Measurements from ENCODE around the gene TICRR. TPM values are rescaled to one million over a fixed set of nuclear protein-coding genes. Genes with fewer than 3 reads are reported as not detected.

The TICRR gene
- total and polyA plus RNA-seq, 4 donors, result under 0.01 to 7.3 (median 0.15) TPM

DNA sequence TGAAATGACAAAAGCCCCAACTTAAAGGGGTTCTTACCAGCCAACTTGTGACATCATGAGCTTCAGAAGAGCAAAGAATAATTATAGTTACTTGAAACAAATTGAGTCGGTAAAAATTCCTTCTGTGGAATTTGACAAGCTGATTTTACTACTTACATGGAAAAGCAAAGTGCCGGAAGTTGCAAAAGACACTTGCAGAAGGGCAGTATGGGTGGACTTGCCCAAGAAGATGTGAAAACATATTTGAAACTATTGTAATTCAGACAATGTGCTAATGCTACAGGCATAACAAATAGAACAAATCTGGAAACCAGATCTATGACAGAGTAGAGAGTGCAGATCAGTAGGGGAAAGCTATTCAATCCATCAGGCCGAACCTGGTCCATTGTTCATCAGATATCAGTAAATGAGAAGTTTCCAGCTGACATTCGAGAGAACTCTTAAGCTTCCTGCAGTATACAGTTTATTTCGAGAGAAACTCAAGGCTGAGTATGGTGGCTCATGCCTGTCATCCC, 82.5 kb downstream of the TICRR start:
- H3K9me3 ChIP-seq (ENCODE audit: control insufficient read depth in 4 of 4, low read length in 3 of 4), result no peaks in the 10 kb centered on the region
- TF ChIP-seq TAF1 (conservative IDR thresholded peaks at IDR 0.05) (no peak), JUND (IDR thresholded peaks at IDR 0.05) (no peak), HNF4G (IDR thresholded peaks at IDR 0.05) (no peak), RXRA (IDR thresholded peaks at IDR 0.05) (no peak), SP1 (IDR thresholded peaks at IDR 0.05) (no peak), FOXA1 (IDR thresholded peaks at IDR 0.05) (no peak), HNF4A (conservative IDR thresholded peaks at IDR 0.05) (no peak), GABPA (IDR thresholded peaks at IDR 0.05 in 1 of 2, conservative IDR thresholded peaks at IDR 0.05 in 1 of 2) (no peak), RAD21 (IDR thresholded peaks at IDR 0.05) (no peak), FOXA2 (IDR thresholded peaks at IDR 0.05) (no peak), EGR1 (IDR thresholded peaks at IDR 0.05; ENCODE audit: low read depth in 2 of 2) (no peak), NR2F2 (IDR thresholded peaks at IDR 0.05) (no peak), YY1 (IDR thresholded peaks at IDR 0.05) (no peak)
- TF ChIP-seq, protein P1, sequence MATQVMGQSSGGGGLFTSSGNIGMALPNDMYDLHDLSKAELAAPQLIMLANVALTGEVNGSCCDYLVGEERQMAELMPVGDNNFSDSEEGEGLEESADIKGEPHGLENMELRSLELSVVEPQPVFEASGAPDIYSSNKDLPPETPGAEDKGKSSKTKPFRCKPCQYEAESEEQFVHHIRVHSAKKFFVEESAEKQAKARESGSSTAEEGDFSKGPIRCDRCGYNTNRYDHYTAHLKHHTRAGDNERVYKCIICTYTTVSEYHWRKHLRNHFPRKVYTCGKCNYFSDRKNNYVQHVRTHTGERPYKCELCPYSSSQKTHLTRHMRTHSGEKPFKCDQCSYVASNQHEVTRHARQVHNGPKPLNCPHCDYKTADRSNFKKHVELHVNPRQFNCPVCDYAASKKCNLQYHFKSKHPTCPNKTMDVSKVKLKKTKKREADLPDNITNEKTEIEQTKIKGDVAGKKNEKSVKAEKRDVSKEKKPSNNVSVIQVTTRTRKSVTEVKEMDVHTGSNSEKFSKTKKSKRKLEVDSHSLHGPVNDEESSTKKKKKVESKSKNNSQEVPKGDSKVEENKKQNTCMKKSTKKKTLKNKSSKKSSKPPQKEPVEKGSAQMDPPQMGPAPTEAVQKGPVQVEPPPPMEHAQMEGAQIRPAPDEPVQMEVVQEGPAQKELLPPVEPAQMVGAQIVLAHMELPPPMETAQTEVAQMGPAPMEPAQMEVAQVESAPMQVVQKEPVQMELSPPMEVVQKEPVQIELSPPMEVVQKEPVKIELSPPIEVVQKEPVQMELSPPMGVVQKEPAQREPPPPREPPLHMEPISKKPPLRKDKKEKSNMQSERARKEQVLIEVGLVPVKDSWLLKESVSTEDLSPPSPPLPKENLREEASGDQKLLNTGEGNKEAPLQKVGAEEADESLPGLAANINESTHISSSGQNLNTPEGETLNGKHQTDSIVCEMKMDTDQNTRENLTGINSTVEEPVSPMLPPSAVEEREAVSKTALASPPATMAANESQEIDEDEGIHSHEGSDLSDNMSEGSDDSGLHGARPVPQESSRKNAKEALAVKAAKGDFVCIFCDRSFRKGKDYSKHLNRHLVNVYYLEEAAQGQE (IDR thresholded peaks at IDR 0.05), result no peak
- TF ChIP-seq, protein P2, sequence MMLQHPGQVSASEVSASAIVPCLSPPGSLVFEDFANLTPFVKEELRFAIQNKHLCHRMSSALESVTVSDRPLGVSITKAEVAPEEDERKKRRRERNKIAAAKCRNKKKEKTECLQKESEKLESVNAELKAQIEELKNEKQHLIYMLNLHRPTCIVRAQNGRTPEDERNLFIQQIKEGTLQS (IDR thresholded peaks at IDR 0.05), result no peak
- TF ChIP-seq, protein P3, sequence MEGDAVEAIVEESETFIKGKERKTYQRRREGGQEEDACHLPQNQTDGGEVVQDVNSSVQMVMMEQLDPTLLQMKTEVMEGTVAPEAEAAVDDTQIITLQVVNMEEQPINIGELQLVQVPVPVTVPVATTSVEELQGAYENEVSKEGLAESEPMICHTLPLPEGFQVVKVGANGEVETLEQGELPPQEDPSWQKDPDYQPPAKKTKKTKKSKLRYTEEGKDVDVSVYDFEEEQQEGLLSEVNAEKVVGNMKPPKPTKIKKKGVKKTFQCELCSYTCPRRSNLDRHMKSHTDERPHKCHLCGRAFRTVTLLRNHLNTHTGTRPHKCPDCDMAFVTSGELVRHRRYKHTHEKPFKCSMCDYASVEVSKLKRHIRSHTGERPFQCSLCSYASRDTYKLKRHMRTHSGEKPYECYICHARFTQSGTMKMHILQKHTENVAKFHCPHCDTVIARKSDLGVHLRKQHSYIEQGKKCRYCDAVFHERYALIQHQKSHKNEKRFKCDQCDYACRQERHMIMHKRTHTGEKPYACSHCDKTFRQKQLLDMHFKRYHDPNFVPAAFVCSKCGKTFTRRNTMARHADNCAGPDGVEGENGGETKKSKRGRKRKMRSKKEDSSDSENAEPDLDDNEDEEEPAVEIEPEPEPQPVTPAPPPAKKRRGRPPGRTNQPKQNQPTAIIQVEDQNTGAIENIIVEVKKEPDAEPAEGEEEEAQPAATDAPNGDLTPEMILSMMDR (IDR thresholded peaks at IDR 0.05; ENCODE audit: low read depth, low read length, missing input control), result no peak
- TF ChIP-seq, protein P4, sequence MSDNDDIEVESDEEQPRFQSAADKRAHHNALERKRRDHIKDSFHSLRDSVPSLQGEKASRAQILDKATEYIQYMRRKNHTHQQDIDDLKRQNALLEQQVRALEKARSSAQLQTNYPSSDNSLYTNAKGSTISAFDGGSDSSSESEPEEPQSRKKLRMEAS (IDR thresholded peaks at IDR 0.05), result no peak
- TF ChIP-seq, protein P5, sequence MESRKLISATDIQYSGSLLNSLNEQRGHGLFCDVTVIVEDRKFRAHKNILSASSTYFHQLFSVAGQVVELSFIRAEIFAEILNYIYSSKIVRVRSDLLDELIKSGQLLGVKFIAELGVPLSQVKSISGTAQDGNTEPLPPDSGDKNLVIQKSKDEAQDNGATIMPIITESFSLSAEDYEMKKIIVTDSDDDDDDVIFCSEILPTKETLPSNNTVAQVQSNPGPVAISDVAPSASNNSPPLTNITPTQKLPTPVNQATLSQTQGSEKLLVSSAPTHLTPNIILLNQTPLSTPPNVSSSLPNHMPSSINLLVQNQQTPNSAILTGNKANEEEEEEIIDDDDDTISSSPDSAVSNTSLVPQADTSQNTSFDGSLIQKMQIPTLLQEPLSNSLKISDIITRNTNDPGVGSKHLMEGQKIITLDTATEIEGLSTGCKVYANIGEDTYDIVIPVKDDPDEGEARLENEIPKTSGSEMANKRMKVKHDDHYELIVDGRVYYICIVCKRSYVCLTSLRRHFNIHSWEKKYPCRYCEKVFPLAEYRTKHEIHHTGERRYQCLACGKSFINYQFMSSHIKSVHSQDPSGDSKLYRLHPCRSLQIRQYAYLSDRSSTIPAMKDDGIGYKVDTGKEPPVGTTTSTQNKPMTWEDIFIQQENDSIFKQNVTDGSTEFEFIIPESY (IDR thresholded peaks at IDR 0.05), result no peak
- no peaks in the 10 kb centered on the region for H3K27me3 ChIP-seq (ENCODE audit: control insufficient read depth in 4 of 4, insufficient read depth in 4 of 4, low read length in 3 of 4)
- H3K36me3 ChIP-seq (ENCODE audit: control insufficient read depth in 4 of 4, insufficient read depth in 3 of 4, low read depth in 1 of 4, low read length in 3 of 4), result no peaks in the 10 kb centered on the region
- no peak overlapping the region for H3K27ac ChIP-seq (ENCODE audit: low read depth in 1 of 2, low read length in 2 of 2)
- H3K4me1 ChIP-seq (ENCODE audit: control insufficient read depth in 4 of 4, insufficient read depth in 4 of 4, low read length in 3 of 4), result peaks cover 0 to 10% (median 7%) of the 10 kb centered on the region in 4 donors
- H3K9ac ChIP-seq (ENCODE audit: low read depth in 1 of 2, low read length in 2 of 2), result no peak overlapping the region
- DNase-seq (ENCODE audit: low spot score), result no peak
- H3K4me3 ChIP-seq (ENCODE audit: low read depth in 1 of 3, low read length in 3 of 3), result no peak overlapping the region
- WGBS, result 90% methylated on average over 5 of the region's 5 CpGs

All from liver (tissue), 9 donors.